ENCODE measurements around the gene PRKCA. TPM values are rescaled to one million over a fixed set of nuclear protein-coding genes. Genes with fewer than 3 reads are reported as not detected.

Gene PRKCA
- total RNA-seq, 1 donor from 2014 or later: 80.1 TPM

DNA sequence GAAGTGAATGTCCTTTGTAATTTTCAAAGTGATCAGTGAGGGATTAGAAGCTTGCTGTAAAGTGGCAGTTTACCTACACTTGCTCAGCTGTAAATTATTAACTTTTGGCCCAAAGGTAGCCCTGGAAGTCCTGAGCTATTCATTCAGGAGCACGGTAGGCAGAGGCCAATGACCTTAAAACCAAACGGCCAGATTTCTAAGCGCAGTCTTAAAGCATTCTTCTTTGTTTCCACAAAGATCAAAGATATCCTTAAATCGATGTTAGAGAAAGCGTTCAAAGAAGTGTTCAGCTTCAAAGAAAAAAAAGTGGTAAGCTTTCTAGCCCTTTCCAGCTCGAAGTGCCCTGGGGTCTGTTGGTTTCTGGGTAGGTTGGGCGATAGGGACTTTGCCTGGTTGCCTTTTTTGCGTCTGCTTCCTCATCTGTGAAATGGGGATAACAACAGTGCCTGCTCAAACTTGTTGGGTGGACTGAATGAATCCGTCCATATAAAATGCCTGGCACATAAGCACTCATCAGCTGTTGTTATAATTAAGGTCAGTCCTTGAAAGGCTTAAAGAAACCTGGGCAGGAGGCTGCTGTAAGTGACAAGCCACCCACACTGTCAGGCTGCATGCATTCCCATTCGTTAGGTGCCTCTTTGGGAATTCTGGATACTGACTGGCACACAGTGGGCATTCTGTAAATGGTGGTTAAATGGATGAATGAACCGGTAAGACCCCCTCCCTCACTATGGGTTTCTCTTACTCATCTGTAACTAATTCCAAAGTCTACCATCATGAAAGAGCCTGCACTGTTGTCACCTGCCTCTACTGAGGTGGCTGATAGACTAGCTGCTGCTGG, 113.2 kb downstream of the PRKCA start:
- H3K4me3 Mint-ChIP-seq (ENCODE audit: unreplicated experiment): no peak overlapping the region
- no peaks in the 10 kb centered on the region for H3K36me3 Mint-ChIP-seq (ENCODE audit: unreplicated experiment)
- peak overlapping the region; percentile 10 for H3K27ac Mint-ChIP-seq (ENCODE audit: unreplicated experiment)
- peaks cover 16% of the 10 kb centered on the region for H3K4me1 Mint-ChIP-seq (ENCODE audit: unreplicated experiment)
- no peaks in the 10 kb centered on the region for H3K9me3 Mint-ChIP-seq (ENCODE audit: unreplicated experiment)
- TF ChIP-seq, protein P1, sequence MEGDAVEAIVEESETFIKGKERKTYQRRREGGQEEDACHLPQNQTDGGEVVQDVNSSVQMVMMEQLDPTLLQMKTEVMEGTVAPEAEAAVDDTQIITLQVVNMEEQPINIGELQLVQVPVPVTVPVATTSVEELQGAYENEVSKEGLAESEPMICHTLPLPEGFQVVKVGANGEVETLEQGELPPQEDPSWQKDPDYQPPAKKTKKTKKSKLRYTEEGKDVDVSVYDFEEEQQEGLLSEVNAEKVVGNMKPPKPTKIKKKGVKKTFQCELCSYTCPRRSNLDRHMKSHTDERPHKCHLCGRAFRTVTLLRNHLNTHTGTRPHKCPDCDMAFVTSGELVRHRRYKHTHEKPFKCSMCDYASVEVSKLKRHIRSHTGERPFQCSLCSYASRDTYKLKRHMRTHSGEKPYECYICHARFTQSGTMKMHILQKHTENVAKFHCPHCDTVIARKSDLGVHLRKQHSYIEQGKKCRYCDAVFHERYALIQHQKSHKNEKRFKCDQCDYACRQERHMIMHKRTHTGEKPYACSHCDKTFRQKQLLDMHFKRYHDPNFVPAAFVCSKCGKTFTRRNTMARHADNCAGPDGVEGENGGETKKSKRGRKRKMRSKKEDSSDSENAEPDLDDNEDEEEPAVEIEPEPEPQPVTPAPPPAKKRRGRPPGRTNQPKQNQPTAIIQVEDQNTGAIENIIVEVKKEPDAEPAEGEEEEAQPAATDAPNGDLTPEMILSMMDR (IDR thresholded peaks at IDR 0.05): no peak
- DNase-seq (ENCODE audit: extremely low spot score, unreplicated experiment): no peak
- H3K27me3 Mint-ChIP-seq (ENCODE audit: unreplicated experiment): no peaks in the 10 kb centered on the region

DNA sequence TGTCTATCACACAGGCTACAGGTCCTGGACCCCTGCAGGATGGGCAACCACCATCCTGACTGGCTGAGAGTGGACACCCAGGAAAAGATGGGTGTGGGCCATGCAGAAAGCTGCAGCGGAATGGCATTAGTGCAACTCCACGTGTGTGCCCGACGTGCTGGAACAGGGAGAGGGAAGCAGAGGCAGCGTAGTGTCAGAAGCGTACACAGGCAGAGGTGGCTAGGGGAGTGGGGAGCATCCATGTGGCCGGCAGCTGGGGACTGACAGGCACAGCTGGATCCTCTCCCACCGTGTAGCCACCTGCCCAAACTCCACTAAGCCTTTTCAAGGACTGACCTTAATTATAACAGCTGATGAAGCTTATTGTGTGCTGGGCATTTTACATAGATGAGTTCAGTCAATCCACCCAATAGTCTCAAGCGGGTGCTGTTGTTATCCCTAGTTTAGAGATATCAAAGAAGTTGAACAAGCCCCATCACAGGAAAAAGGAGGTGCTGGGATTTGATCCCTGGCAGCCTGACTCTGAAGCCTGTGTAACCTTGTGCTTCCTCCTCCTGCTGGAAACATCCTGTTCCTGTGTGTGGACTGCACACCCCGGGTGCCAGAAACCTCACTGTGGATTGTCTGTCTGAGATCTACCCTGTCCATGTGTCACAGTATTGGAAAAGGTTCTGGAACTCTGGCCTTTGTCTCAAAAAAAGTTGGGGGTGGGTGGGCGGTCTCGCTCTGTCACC, 114.0 kb downstream of the PRKCA start:
- no peaks in the 10 kb centered on the region for H3K36me3 Mint-ChIP-seq (ENCODE audit: unreplicated experiment)
- H3K4me1 Mint-ChIP-seq (ENCODE audit: unreplicated experiment): peaks cover 18% of the 10 kb centered on the region
- no peak for DNase-seq (ENCODE audit: extremely low spot score, unreplicated experiment)
- no peaks in the 10 kb centered on the region for H3K9me3 Mint-ChIP-seq (ENCODE audit: unreplicated experiment)
- no peak overlapping the region for H3K4me3 Mint-ChIP-seq (ENCODE audit: unreplicated experiment)
- H3K27ac Mint-ChIP-seq (ENCODE audit: unreplicated experiment): no peak overlapping the region
- H3K27me3 Mint-ChIP-seq (ENCODE audit: unreplicated experiment): no peaks in the 10 kb centered on the region
- TF ChIP-seq, protein P1 (IDR thresholded peaks at IDR 0.05): no peak

DNA sequence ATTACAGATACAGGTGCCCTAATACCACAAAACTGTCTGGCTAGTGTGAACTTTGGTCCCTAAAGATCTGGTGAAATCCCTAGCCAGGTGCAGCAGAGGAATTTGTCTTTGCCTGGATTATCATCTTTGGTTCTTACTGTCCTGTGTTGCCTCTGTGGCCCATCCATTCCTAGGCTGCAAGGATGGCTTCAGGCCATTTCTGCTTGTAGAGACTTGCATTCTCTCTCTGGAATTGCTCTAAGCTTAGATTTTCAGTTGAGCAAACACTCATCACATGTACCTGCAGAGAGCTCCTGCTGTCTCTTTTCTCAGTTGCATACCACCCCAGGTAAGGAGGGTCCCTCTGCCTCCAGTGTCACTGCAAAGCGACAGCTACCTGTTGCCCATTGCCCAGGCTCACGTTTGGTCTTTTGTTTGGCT, 114.9 kb downstream of the PRKCA start:
- no peak for DNase-seq (ENCODE audit: extremely low spot score, unreplicated experiment)
- Mint-ChIP-seq H3K36me3 (ENCODE audit: unreplicated experiment) (no peaks in the 10 kb centered on the region), H3K4me3 (ENCODE audit: unreplicated experiment) (no peak overlapping the region), H3K27me3 (ENCODE audit: unreplicated experiment) (no peaks in the 10 kb centered on the region), H3K27ac (ENCODE audit: unreplicated experiment) (no peak overlapping the region), H3K9me3 (ENCODE audit: unreplicated experiment) (no peaks in the 10 kb centered on the region), H3K4me1 (ENCODE audit: unreplicated experiment) (peaks cover 23% of the 10 kb centered on the region)
- TF ChIP-seq, protein P1 (IDR thresholded peaks at IDR 0.05): no peak

DNA sequence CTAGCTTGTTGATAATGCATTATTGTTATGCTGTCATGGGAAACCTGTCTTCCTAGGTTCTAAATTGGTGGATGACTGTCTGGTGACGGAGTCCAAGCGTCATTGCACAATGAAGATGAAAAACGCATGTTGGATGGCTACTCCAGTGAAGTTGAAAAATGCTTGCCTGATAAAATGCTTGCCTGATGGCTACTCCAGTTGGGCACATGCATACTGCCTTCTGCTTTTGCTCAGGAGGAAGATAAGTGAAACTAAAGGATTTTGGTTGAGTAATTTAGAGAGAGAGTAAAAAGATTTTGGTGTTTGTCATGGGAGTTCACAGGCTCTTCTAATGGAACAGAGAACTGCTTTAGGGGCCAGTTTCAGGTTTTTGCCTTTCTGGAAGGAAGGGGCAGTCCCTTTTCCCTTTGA, 118.6 kb downstream of the PRKCA start:
- Mint-ChIP-seq H3K4me3 (ENCODE audit: unreplicated experiment) (no peak overlapping the region), H3K9me3 (ENCODE audit: unreplicated experiment) (no peaks in the 10 kb centered on the region), H3K4me1 (ENCODE audit: unreplicated experiment) (peaks cover 37% of the 10 kb centered on the region), H3K36me3 (ENCODE audit: unreplicated experiment) (no peaks in the 10 kb centered on the region), H3K27me3 (ENCODE audit: unreplicated experiment) (no peaks in the 10 kb centered on the region), H3K27ac (ENCODE audit: unreplicated experiment) (peak overlapping the region; percentile 43)
- TF ChIP-seq, protein P1 (IDR thresholded peaks at IDR 0.05): no peak
- no peak for DNase-seq (ENCODE audit: extremely low spot score, unreplicated experiment)

DNA sequence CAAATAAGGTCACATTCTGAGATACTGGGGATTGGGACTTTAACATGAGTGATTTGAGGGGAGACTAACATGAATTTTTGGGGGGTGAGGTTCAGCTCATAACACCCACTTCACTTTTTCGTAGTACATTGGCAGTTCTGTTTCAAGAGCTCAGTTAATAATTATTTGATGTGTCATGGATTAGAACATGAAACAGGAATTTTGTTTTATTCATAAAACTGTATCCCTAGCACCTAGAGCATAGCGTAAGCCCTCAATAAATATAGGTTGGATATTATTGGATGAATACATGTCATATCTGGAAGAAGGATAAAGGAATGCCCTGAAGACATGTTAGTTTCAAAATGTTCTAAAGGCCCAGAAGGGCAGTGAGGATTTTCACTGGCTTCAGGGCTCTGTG, 119.8 kb downstream of the PRKCA start:
- Mint-ChIP-seq H3K9me3 (ENCODE audit: unreplicated experiment) (no peaks in the 10 kb centered on the region), H3K4me1 (ENCODE audit: unreplicated experiment) (peaks cover 40% of the 10 kb centered on the region), H3K27ac (ENCODE audit: unreplicated experiment) (peak overlapping the region; percentile 40), H3K27me3 (ENCODE audit: unreplicated experiment) (no peaks in the 10 kb centered on the region), H3K4me3 (ENCODE audit: unreplicated experiment) (no peak overlapping the region), H3K36me3 (ENCODE audit: unreplicated experiment) (peaks cover 2% of the 10 kb centered on the region)
- TF ChIP-seq, protein P1 (IDR thresholded peaks at IDR 0.05): no peak
- no peak for DNase-seq (ENCODE audit: extremely low spot score, unreplicated experiment)

Measured in osteocyte (in vitro differentiated cells).